ENCODE results near the gene STK39.

DNA sequence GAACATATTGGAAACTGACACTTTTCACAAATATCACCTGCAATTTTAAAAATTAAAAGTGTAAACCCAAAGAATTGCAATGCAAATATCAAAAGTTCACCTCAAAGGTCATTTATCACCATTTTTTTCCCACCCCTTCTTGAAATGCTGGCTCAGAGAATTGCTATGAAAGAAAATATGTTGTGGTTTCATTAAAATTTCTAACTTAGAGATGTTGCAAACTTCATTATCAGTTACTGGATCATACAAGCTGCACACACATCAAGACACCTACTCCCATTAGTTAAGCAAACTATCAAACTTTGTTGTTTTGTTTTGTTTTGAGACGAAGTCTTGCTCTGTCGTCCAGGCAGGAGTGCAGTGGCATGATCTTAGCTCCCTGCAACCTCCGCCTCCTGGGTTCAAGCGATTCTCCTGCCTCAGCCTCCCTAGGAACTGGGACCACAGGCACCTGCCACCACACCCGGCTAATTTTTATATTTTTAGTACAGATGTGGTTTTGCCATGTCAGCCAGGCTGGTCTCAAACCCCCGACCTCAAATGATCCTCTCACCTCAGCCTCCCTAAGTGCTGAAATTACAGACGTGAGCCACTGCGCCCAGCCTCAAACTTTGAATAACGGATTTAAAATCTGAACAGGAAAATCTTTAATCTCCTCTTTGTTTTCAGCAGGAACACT, 37.0 kb downstream of the STK39 start:
- TF ChIP-seq, protein P1, sequence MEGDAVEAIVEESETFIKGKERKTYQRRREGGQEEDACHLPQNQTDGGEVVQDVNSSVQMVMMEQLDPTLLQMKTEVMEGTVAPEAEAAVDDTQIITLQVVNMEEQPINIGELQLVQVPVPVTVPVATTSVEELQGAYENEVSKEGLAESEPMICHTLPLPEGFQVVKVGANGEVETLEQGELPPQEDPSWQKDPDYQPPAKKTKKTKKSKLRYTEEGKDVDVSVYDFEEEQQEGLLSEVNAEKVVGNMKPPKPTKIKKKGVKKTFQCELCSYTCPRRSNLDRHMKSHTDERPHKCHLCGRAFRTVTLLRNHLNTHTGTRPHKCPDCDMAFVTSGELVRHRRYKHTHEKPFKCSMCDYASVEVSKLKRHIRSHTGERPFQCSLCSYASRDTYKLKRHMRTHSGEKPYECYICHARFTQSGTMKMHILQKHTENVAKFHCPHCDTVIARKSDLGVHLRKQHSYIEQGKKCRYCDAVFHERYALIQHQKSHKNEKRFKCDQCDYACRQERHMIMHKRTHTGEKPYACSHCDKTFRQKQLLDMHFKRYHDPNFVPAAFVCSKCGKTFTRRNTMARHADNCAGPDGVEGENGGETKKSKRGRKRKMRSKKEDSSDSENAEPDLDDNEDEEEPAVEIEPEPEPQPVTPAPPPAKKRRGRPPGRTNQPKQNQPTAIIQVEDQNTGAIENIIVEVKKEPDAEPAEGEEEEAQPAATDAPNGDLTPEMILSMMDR (optimal IDR thresholded peaks at IDR 0.05 in 1 of 3, IDR thresholded peaks at IDR 0.05 in 1 of 3, conservative IDR thresholded peaks at IDR 0.05 in 1 of 3; ENCODE audit: extremely low read depth in 1 of 3, insufficient read depth in 2 of 3, low read length in 3 of 3) = no peak
- TF ChIP-seq EZH2 (IDR thresholded peaks at IDR 0.05; ENCODE audit: low read length) = no peak
